Stimulated activated CD8-positive, alpha-beta memory T cell treated with anti-CD3 and anti-CD28 coated beads, Interleukin-4, amount 100 ng/mL, for 1 hour (primary cell): Measurements from ENCODE around the gene DCLK3.

Experiments used
- DNase-seq, 2 donors: peaks; one replicate each; pipeline ENCODE4 v3.0.0-alpha.2; 2020; ENCODE audit warnings: low read depth in 2 of 2, low spot score in 1 of 2

The DCLK3 gene

GRCh38 chr3:36678216-36679013 is 85.9 kb downstream of the DCLK3 start:
- DNase-seq = no peak

GRCh38 chr3:36677331-36678007 is 86.9 kb downstream of the DCLK3 start:
- no peak for DNase-seq

DNA sequence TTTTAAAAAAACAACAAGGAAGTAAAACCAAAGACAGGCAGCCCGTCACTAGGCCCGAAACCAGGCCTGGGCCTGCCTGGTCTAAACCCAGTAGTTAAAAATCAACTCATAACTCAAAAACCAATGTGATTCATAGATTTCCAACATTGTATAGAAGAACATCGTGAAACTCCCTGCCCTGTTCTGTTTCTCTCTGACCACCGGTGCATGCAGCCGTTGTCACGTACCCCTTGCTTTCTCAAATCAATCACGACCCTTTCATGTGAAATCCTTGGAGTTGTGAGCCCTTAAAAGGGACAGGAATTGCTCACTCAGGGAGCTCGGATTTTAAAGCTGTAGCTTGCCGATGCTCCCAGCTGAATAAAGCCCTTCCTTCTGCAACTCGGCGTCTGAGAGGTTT is 89.5 kb downstream of the DCLK3 start:
- DNase-seq = no peak

GRCh38 chr3:36669764-36670163 is 94.6 kb downstream of the DCLK3 start:
- no peak for DNase-seq

DNA sequence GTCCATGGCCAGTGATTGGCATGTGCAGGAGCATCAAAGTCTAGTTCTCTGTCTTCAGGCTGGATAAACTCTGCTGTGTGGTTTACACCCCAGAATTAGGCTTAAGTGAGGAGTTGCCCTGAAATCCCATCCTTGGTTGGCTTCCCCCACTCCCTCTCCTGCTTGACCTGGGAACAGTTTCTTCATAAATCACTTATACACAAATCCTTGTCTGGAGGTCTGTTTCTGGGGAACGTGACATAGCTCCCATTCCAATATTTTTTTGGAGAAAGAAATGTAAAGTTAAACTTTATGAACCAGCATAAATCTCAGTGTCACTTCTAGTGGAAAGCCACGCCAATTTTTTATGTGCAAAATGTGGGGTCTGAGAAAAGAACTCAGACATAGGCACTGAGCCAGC is 98.2 kb downstream of the DCLK3 start:
- no peak for DNase-seq

GRCh38 chr3:36663666-36664291 is 100.6 kb downstream of the DCLK3 start:
- DNase-seq = no peak

DNA sequence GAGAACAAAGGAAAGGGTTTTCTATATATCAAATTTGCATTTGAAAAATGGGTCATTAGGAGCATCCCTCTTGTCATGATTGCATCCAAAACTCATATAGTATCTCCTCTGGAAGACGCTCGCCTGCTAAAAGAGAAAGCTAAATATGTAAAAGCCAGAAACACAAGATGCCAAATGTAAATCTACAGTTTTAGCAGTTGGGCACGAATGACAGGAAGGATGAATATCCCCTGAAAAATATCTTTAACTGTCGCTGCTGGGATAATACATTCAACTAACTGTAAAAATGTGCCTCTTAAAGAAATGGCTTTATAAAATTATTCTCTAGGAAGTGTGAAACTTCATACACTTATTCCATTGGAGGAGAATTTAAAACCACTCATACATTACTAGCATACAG is 101.7 kb downstream of the DCLK3 start:
- no peak for DNase-seq
